ENCODE measurements around the gene MPDU1. TPM values are rescaled to one million over a fixed set of nuclear protein-coding genes. Genes with fewer than 3 reads are reported as not detected.

The MPDU1 gene
- total and polyA plus RNA-seq, 2 of the 13 experiments (the other 11 are each of a cell fraction or from before 2014, with no cell fraction given) = 112 to 167 TPM

- TF ChIP-seq NCOA5 (CRISPR knock-in tag; IDR thresholded peaks at IDR 0.05) (no peak), MBD4 (IDR thresholded peaks at IDR 0.05; ENCODE audit: borderline replicate concordance, low read length) (no peak), NCOA1 (CRISPR knock-in tag; IDR thresholded peaks at IDR 0.05) (no peak), TEF (CRISPR knock-in tag; IDR thresholded peaks at IDR 0.05) (no peak; the same call in 1 of the 2 replicates), ZBTB33 (CRISPR knock-in tag; IDR thresholded peaks at IDR 0.05) (no peak), ZFAT (CRISPR knock-in tag; conservative IDR thresholded peaks at IDR 0.05) (no peak), SP5 (CRISPR knock-in tag; IDR thresholded peaks at IDR 0.05; ENCODE audit: borderline replicate concordance, low read depth) (no peak), RCOR2 (CRISPR knock-in tag; IDR thresholded peaks at IDR 0.05) (no peak), MBNL3 (CRISPR knock-in tag; conservative IDR thresholded peaks at IDR 0.05) (no peak), ZNF432 (CRISPR knock-in tag; IDR thresholded peaks at IDR 0.05; ENCODE audit: borderline replicate concordance) (no peak), KDM6A (CRISPR knock-in tag; IDR thresholded peaks at IDR 0.05; ENCODE audit: low read depth) (no peak), ZNF138 (CRISPR knock-in tag; IDR thresholded peaks at IDR 0.05; ENCODE audit: low read depth) (no peak; the same call in 1 of the 2 replicates), GABPB1 (CRISPR knock-in tag; IDR thresholded peaks at IDR 0.05) (no peak), FOXA1 (IDR thresholded peaks at IDR 0.05) (no peak), FOXA1 (CRISPR knock-in tag; IDR thresholded peaks at IDR 0.05) (no peak), MEIS1 (CRISPR knock-in tag; IDR thresholded peaks at IDR 0.05; ENCODE audit: borderline replicate concordance) (no peak), PLRG1 (conservative IDR thresholded peaks at IDR 0.05) (no peak)
- TF ChIP-seq, protein P1, sequence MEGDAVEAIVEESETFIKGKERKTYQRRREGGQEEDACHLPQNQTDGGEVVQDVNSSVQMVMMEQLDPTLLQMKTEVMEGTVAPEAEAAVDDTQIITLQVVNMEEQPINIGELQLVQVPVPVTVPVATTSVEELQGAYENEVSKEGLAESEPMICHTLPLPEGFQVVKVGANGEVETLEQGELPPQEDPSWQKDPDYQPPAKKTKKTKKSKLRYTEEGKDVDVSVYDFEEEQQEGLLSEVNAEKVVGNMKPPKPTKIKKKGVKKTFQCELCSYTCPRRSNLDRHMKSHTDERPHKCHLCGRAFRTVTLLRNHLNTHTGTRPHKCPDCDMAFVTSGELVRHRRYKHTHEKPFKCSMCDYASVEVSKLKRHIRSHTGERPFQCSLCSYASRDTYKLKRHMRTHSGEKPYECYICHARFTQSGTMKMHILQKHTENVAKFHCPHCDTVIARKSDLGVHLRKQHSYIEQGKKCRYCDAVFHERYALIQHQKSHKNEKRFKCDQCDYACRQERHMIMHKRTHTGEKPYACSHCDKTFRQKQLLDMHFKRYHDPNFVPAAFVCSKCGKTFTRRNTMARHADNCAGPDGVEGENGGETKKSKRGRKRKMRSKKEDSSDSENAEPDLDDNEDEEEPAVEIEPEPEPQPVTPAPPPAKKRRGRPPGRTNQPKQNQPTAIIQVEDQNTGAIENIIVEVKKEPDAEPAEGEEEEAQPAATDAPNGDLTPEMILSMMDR (CRISPR knock-in tag; IDR thresholded peaks at IDR 0.05) = no peak
- TF ChIP-seq, protein P2, sequence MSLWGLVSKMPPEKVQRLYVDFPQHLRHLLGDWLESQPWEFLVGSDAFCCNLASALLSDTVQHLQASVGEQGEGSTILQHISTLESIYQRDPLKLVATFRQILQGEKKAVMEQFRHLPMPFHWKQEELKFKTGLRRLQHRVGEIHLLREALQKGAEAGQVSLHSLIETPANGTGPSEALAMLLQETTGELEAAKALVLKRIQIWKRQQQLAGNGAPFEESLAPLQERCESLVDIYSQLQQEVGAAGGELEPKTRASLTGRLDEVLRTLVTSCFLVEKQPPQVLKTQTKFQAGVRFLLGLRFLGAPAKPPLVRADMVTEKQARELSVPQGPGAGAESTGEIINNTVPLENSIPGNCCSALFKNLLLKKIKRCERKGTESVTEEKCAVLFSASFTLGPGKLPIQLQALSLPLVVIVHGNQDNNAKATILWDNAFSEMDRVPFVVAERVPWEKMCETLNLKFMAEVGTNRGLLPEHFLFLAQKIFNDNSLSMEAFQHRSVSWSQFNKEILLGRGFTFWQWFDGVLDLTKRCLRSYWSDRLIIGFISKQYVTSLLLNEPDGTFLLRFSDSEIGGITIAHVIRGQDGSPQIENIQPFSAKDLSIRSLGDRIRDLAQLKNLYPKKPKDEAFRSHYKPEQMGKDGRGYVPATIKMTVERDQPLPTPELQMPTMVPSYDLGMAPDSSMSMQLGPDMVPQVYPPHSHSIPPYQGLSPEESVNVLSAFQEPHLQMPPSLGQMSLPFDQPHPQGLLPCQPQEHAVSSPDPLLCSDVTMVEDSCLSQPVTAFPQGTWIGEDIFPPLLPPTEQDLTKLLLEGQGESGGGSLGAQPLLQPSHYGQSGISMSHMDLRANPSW (CRISPR knock-in tag; IDR thresholded peaks at IDR 0.05; ENCODE audit: borderline replicate concordance) = no peak
- TF ChIP-seq, protein P3, sequence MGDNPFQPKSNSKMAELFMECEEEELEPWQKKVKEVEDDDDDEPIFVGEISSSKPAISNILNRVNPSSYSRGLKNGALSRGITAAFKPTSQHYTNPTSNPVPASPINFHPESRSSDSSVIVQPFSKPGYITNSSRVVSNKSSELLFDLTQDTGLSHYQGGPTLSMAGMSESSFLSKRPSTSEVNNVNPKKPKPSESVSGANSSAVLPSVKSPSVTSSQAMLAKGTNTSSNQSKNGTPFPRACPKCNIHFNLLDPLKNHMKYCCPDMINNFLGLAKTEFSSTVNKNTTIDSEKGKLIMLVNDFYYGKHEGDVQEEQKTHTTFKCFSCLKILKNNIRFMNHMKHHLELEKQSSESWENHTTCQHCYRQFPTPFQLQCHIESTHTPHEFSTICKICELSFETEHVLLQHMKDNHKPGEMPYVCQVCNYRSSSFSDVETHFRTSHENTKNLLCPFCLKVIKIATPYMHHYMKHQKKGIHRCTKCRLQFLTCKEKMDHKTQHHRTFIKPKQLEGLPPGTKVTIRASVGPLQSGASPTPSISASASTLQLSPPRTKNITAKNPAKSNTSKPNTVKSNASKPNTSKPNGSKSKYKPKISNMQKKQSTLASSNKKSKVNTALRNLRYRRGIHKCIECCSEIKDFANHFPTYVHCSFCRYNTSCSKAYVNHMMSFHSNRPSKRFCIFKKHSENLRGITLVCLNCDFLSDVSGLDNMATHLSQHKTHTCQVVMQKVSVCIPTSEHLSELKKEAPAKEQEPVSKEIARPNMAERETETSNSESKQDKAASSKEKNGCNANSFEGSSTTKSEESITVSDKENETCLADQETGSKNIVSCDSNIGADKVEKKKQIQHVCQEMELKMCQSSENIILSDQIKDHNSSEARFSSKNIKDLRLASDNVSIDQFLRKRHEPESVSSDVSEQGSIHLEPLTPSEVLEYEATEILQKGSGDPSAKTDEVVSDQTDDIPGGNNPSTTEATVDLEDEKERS (CRISPR knock-in tag; IDR thresholded peaks at IDR 0.05) = no peak; the same call in 1 of the 2 replicates
- TF ChIP-seq, protein P4, sequence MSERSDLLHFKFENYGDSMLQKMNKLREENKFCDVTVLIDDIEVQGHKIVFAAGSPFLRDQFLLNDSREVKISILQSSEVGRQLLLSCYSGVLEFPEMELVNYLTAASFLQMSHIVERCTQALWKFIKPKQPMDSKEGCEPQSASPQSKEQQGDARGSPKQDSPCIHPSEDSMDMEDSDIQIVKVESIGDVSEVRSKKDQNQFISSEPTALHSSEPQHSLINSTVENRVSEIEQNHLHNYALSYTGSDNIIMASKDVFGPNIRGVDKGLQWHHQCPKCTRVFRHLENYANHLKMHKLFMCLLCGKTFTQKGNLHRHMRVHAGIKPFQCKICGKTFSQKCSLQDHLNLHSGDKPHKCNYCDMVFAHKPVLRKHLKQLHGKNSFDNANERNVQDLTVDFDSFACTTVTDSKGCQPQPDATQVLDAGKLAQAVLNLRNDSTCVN (CRISPR knock-in tag; IDR thresholded peaks at IDR 0.05; ENCODE audit: borderline replicate concordance) = peak; percentile 53; the same call in 1 of the 2 replicates
These were observed 11.4 kb upstream of the MPDU1 start (continued) for GRCh38 chr17:7572338-7572587.

Measured in HepG2 (cell line).